Measurements from ENCODE around the gene EEF1G.

DNA sequence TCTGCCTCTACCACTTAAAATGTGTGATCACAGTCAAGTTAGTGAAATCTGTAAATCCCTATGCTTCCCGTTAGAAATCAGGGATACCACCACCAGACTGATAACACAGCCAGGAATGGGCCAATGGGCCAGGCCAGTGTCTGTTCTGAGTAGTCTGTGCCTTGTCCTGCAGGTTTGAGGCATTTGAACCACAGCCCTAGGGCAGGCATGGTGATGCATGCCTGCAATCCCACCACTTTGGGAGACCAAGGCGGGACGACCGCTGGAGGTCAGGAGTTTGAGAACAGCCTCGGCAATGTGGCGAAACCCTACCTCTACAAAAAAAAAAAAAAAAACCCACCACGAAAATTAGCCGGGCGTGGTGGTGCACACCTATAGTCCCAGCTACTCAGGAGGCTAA, 15.0 kb downstream of the EEF1G start:
- TF ChIP-seq, protein P1, sequence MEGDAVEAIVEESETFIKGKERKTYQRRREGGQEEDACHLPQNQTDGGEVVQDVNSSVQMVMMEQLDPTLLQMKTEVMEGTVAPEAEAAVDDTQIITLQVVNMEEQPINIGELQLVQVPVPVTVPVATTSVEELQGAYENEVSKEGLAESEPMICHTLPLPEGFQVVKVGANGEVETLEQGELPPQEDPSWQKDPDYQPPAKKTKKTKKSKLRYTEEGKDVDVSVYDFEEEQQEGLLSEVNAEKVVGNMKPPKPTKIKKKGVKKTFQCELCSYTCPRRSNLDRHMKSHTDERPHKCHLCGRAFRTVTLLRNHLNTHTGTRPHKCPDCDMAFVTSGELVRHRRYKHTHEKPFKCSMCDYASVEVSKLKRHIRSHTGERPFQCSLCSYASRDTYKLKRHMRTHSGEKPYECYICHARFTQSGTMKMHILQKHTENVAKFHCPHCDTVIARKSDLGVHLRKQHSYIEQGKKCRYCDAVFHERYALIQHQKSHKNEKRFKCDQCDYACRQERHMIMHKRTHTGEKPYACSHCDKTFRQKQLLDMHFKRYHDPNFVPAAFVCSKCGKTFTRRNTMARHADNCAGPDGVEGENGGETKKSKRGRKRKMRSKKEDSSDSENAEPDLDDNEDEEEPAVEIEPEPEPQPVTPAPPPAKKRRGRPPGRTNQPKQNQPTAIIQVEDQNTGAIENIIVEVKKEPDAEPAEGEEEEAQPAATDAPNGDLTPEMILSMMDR (IDR thresholded peaks at IDR 0.05), result no peak
- no peak for TF ChIP-seq POLR2A (IDR thresholded peaks at IDR 0.05)
- no peak for TF ChIP-seq POLR2AphosphoS5 (IDR thresholded peaks at IDR 0.05)
